NB4 (cell line): Measurements from ENCODE around the gene MGLL.

Experiments used
- CTCF ChIP-seq: IDR thresholded peaks from one replicate; pipeline ENCODE4 v1.5.1; 2012; ENCODE audit warnings: low read depth, low read length
- MAX ChIP-seq: IDR thresholded peaks from 2 replicates; pipeline ENCODE4 v1.6.1; 2011; ENCODE audit warnings: low read depth, low read length
- MYC ChIP-seq: IDR thresholded peaks from 2 replicates; pipeline ENCODE4 v1.6.1; 2011; ENCODE audit warnings: low read depth, low read length
- POLR2A ChIP-seq: IDR thresholded peaks from 2 replicates; pipeline ENCODE4 v1.6.1; 2011; ENCODE audit warnings: mild to moderate bottlenecking; ENCODE audit not compliant: insufficient read length; ENCODE audit errors: extremely low read depth

DNA sequence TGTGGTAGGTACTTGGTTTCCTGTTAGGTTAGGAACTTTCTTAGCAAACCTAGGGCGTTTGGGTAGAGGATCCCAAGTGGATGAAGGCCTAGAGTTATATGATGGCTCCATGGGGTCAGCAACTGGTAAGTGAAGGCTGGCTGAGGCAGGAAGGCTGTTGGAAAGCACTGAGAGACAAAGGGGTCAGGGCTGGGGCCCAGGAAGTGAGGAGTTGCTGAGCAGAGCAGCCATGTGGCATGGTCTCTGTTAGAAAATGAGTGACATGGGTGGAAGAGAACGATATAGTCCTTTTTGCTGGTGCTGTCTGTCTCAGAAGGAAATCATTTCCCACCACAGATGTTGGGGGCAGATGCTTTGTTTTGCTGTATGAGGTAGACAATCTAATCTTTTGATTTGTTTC is 34.5 kb upstream of the MGLL start:
- no peak for TF ChIP-seq CTCF
- no peak for TF ChIP-seq POLR2A
- no peak for TF ChIP-seq MAX
- no peak for TF ChIP-seq MYC
